ENCODE measurements around the gene LAMA3.

DNA sequence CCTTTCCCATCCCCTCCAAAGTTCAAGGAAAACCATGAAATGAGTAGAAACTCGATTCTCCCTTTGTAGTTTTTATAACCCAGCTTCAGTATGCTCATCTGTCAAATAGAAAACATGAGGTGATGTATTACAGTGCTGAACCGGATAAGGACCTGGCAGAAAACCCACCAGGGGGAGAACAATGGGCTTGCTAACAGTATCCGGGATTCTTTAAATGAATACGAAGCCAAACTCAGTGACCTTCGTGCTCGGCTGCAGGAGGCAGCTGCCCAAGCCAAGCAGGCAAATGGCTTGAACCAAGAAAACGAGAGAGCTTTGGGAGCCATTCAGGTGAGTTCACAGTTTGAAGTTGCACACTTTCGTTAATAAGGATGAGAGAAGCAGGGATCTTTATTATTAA lies 211.7 kb downstream of the LAMA3 start:
- no peak for TF ChIP-seq TCF7L2 (IDR thresholded peaks at IDR 0.05; ENCODE audit: borderline replicate concordance, low read depth, low read length)
- TF ChIP-seq ZNF777 (tag by site-specific recombination; IDR thresholded peaks at IDR 0.05; ENCODE audit: borderline replicate concordance) = no peak
- TF ChIP-seq ZNF624 (tag by site-specific recombination; IDR thresholded peaks at IDR 0.05) = no peak
- TF ChIP-seq, protein P1, sequence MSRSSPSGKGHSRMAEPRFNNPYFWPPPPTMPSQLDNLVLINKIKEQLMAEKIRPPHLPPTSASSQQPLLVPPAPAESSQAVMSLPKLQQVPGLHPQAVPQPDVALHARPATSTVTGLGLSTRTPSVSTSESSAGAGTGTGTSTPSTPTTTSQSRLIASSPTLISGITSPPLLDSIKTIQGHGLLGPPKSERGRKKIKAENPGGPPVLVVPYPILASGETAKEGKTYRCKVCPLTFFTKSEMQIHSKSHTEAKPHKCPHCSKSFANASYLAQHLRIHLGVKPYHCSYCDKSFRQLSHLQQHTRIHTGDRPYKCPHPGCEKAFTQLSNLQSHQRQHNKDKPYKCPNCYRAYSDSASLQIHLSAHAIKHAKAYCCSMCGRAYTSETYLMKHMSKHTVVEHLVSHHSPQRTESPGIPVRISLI (tag by site-specific recombination; IDR thresholded peaks at IDR 0.05) = no peak
- TF ChIP-seq YY1 (tag by site-specific recombination; IDR thresholded peaks at IDR 0.05) = no peak
